Transverse colon (tissue), 4 donors: ENCODE data around the gene MBNL2. TPM values are rescaled to one million over a fixed set of nuclear protein-coding genes. Genes with fewer than 3 reads are reported as not detected.

Experiments
- DNase-seq: peaks from one replicate; pipeline ENCODE4 v3.0.0-alpha.2; 2019
- H3K27ac ChIP-seq, 4 donors: fragments of 200-600 bp; sonication (generic); 2 replicates each; pipeline ENCODE4 v1.5.1; 2016 to 2018; ENCODE audit warnings: inconsistent platforms in 4 of 4
- H3K27me3 ChIP-seq: fragments of 200-600 bp; sonication (generic); 2 replicates; pipeline ENCODE4 v1.5.1; 2017; ENCODE audit warnings: inconsistent platforms
- H3K36me3 ChIP-seq, 4 donors: fragments of 200-600 bp; sonication (generic); 2 replicates each; pipeline ENCODE4 v1.5.1; 2017 to 2019; ENCODE audit warnings: inconsistent platforms in 4 of 4
- H3K4me1 ChIP-seq, 4 donors: fragments of 200-600 bp; sonication (generic); 2 replicates each; pipeline ENCODE4 v1.5.1; 2017 to 2020; ENCODE audit warnings: inconsistent platforms in 4 of 4
- H3K4me3 ChIP-seq, 4 donors: fragments of 200-600 bp; sonication (generic); 1 replicate in 1 of 4; 2 replicates in 3 of 4; pipeline versions ENCODE4 v1.5.1 to v1.6.1; 2017 to 2019; ENCODE audit warnings: inconsistent platforms in 4 of 4
- H3K9me3 ChIP-seq, 2 donors: fragments of 200-600 bp; sonication (generic); 2 replicates each; pipeline ENCODE4 v1.5.1; 2017 to 2019; ENCODE audit warnings: inconsistent platforms in 2 of 2
- CTCF ChIP-seq, 5 experiments: fragments of 200-600 bp in 3 of 5; fragments of 450-650 bp in 2 of 5; sonication (generic) in 3 of 5; IDR thresholded peaks; 1 replicate in 2 of 5; 2 replicates in 3 of 5; pipeline ENCODE4 v1.5.1; 2016 to 2017; ENCODE audit warnings: antibody characterized with exemption in 5 of 5, inconsistent platforms in 3 of 5, mild to moderate bottlenecking in 2 of 5, moderate library complexity in 1 of 5
- EP300 ChIP-seq: sonication (generic); formaldehyde crosslinking; IDR thresholded peaks from one replicate; pipeline ENCODE4 v1.6.1; 2017; ENCODE audit warnings: antibody characterized with exemption, low read depth
- POLR2A ChIP-seq: fragments of 450-650 bp; IDR thresholded peaks from one replicate; pipeline ENCODE4 v1.6.1; 2016; ENCODE audit warnings: antibody characterized with exemption, mild to moderate bottlenecking, moderate library complexity
- POLR2AphosphoS5 ChIP-seq, 3 donors: sonication (generic); formaldehyde crosslinking; IDR thresholded peaks; one replicate each; pipeline ENCODE4 v1.6.1; 2016; ENCODE audit warnings: antibody characterized with exemption in 3 of 3
- WGBS, 2 donors: methylation state at CpG; one replicate each; pipeline ENCODE4 v1.1.5; 2018; ENCODE audit warnings: low coverage in 1 of 2; 5-methylcytosine and 5-hydroxymethylcytosine counted together
- in situ Hi-C, 4 donors: fragments of 200-750 bp; cut with MboI; loops; one replicate each; pipeline versions ENCODE4 v1.15.0 to v1.15.1; 2017; ENCODE audit warnings: low sequenced_read_pairs in 3 of 4, low pct_ligation_motif_present in 1 of 4, low pct_unique_long_range_greater_than_20kb in 1 of 4
- intact Hi-C: fragments of 100-400 bp; cut with DNase I; formaldehyde crosslinking; loops from one replicate; pipeline ENCODE4 v1.15.1; 2023; ENCODE audit warnings: low total_unique reads
- total RNA-seq, 4 donors: library from RNA; depleted of rRNA; stranded (reverse); fragments of >200 nt; gene quantifications; one replicate each; pipeline ENCODE4 v1.1.0, GENCODE V29; 2016

The MBNL2 gene
- total RNA-seq, 4 donors from 2014 or later: 26.9 to 53.7 (median 46.1) TPM

GRCh38 chr13:97263160-97263559 is 41.0 kb downstream of the MBNL2 start:
- no peaks in the 10 kb centered on the region for H3K27me3 ChIP-seq
- in situ Hi-C loops (no loop called here), intact Hi-C loops (no loop called here)
- no peak overlapping the region for H3K27ac ChIP-seq
- H3K4me3 ChIP-seq: no peak overlapping the region
- DNase-seq: no peak
- H3K36me3 ChIP-seq: no peaks in the 10 kb centered on the region
- peaks cover 25 to 78% (median 33%) of the 10 kb centered on the region in 4 donors for H3K4me1 ChIP-seq
- no peaks in the 10 kb centered on the region for H3K9me3 ChIP-seq
- 89 to 100% methylated on average over 1 of the region's 1 CpG for WGBS, 2 donors
- TF ChIP-seq POLR2A (no peak), CTCF (IDR thresholded peaks at IDR 0.05) (no peak), EP300 (no peak), POLR2AphosphoS5 (IDR thresholded peaks at IDR 0.05) (no peak)

- in situ Hi-C loops: no loop called here
- WGBS, 2 donors: 83 to 85% methylated on average over 3 of the region's 3 CpGs
Observed at GRCh38 chr13:97264663-97265062, 42.5 kb downstream of the MBNL2 start.

DNA sequence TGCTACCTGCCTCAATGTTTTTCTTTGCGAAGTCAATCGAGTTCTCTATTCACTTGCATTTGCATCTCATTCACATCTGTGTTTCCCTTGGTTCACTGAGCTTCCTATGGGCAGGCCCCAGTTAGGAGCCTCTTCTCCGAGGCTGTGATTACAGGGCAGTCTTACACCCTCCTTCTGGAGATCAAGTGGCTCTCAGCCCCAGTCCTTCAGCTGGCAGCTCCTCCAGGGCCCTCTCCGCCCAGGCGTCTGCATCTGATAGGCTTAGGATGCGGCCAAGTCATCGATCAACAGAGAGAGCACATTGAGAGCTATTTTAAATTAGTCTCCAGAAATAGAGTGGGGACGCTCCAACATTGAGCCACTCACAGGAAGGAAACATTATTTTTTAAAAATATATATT is 44.2 kb downstream of the MBNL2 start:
- intact Hi-C loops: no loop called here
- Histone ChIP-seq H3K4me3 (no peak overlapping the region), H3K36me3 (no peaks in the 10 kb centered on the region), H3K9me3 (no peaks in the 10 kb centered on the region), H3K27ac (peak overlapping the region; percentile 25 to 39 (median 33)), H3K4me1 (peaks cover 3 to 58% (median 10%) of the 10 kb centered on the region in 4 donors), H3K27me3 (no peaks in the 10 kb centered on the region)
- WGBS, 2 donors: 80 to 88% methylated on average over 2 to 8 of the region's 8 CpGs
- in situ Hi-C loops: no loop called here
- no peak for DNase-seq
- TF ChIP-seq POLR2A (no peak), CTCF (IDR thresholded peaks at IDR 0.05) (no peak), POLR2AphosphoS5 (IDR thresholded peaks at IDR 0.05) (no peak), EP300 (no peak)

More at GRCh38 chr13:97264663-97265062, 42.5 kb downstream of the MBNL2 start:
- peaks cover 16 to 72% (median 25%) of the 10 kb centered on the region in 4 donors for H3K4me1 ChIP-seq
- TF ChIP-seq EP300 (no peak), POLR2AphosphoS5 (IDR thresholded peaks at IDR 0.05) (no peak), CTCF (IDR thresholded peaks at IDR 0.05) (no peak), POLR2A (no peak)
- no peaks in the 10 kb centered on the region for H3K36me3 ChIP-seq
- DNase-seq: no peak
- intact Hi-C loops: no loop called here
- no peaks in the 10 kb centered on the region for H3K27me3 ChIP-seq
- no peak overlapping the region for H3K4me3 ChIP-seq
- no peak overlapping the region for H3K27ac ChIP-seq
- H3K9me3 ChIP-seq: no peaks in the 10 kb centered on the region

DNA sequence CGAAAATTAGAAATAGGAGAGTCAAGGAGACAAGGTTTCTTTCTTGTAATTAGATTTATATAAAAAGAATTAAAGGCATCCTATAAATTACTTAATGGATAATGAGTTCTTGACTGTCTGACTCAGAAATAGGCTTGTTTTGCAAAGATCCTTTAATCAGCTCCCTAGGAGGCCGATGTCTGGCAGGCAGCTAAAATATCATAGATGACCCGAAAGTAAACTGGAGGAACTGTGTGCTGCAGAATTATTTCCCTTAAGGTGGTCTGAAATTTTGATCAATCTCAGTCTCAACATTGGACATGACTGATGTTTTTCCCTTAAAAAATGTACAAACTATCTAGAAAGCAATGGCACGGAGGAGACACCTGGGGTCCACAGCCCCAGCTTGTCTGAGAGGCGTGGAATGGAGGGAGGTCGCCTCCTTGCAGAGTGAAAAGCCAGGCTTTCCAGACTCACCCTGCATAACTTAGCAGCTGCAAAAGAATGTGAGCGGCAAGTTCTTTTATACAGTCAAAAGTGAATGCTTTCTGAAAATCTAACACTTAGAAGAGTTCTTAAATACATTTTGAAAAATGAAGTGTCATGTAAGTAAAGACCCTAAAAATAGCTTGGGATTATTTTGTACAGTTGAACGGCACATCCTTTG is 44.8 kb downstream of the MBNL2 start:
- no peaks in the 10 kb centered on the region for H3K36me3 ChIP-seq
- no peak for TF ChIP-seq POLR2AphosphoS5 (IDR thresholded peaks at IDR 0.05)
- in situ Hi-C loops: no loop called here
- peak overlapping the region; percentile 25 to 39 (median 33) for H3K27ac ChIP-seq
- peaks cover 3 to 52% (median 7%) of the 10 kb centered on the region in 4 donors for H3K4me1 ChIP-seq
- intact Hi-C loops: no loop called here
- no peaks in the 10 kb centered on the region for H3K9me3 ChIP-seq
- no peaks in the 10 kb centered on the region for H3K27me3 ChIP-seq
- no peak for DNase-seq
- H3K4me3 ChIP-seq: no peak overlapping the region
- 75 to 86% methylated on average over 2 to 8 of the region's 8 CpGs for WGBS, 2 donors
